Activated T-cell treated with anti-CD3 and anti-CD28 coated beads, Interleukin-2, amount 50 U/mL, for 4 hours (primary cell): Measurements from ENCODE around the gene STAT6. TPM values are rescaled to one million over a fixed set of nuclear protein-coding genes. Genes with fewer than 3 reads are reported as not detected.
"Not testable (repeated sequence)": the region's sequence is repeated elsewhere in the genome, so short reads cannot be mapped to it uniquely, and the experiment has no call there.

Experiments used
- ATAC-seq, 2 donors: fragments of 200-7000 bp; cut with Tn5 transposase; one replicate each; pipeline ENCODE4 v1.10.0; 2021
- DNase-seq: peaks from one replicate; pipeline ENCODE4 v3.0.0-alpha.2; 2020
- H3K27me3 Mint-ChIP-seq: one replicate; pipeline ENCODE4 v1.8.0; 2021; ENCODE audit warnings: low read depth, mixed read lengths
- H3K36me3 Mint-ChIP-seq: one replicate; pipeline ENCODE4 v1.8.0; 2022; ENCODE audit warnings: mixed read lengths; ENCODE audit not compliant: insufficient read depth
- H3K4me1 Mint-ChIP-seq: one replicate; pipeline ENCODE4 v1.8.0; 2021; ENCODE audit warnings: low read depth, mixed read lengths
- H3K4me3 Mint-ChIP-seq: one replicate; pipeline ENCODE4 v1.8.0; 2021; ENCODE audit warnings: mild to moderate bottlenecking, moderate library complexity, mixed read lengths
- H3K9me3 Mint-ChIP-seq: one replicate; pipeline ENCODE4 v1.8.0; 2021; ENCODE audit warnings: mixed read lengths
- total RNA-seq, 3 donors: library from RNA; stranded (reverse); gene quantifications; one replicate each; pipeline ENCODE4 v1.2.1, GENCODE V29; 2021

Gene STAT6
- total RNA-seq, 3 donors from 2014 or later: 312 to 340 (median 339) TPM

GRCh38 chr12:57124261-57124877, 13.2 kb upstream of the STAT6 start:
- ATAC-seq: peak; percentile 63 to 71
- Mint-ChIP-seq H3K4me3 (no peak overlapping the region), H3K9me3 (no peaks in the 10 kb centered on the region), H3K4me1 (peaks cover 7% of the 10 kb centered on the region), H3K36me3 (no peaks in the 10 kb centered on the region), H3K27me3 (no peaks in the 10 kb centered on the region)
- peak; percentile 75 for DNase-seq

GRCh38 chr12:57123813-57124212, 12.7 kb upstream of the STAT6 start:
- Mint-ChIP-seq H3K4me1 (peaks cover 8% of the 10 kb centered on the region), H3K36me3 (no peaks in the 10 kb centered on the region), H3K27me3 (no peaks in the 10 kb centered on the region), H3K9me3 (no peaks in the 10 kb centered on the region), H3K4me3 (no peak overlapping the region)
- DNase-seq (no peak), ATAC-seq (no peak)

- not testable (repeated sequence) for ATAC-seq, H3K4me3 Mint-ChIP-seq, DNase-seq, H3K9me3 Mint-ChIP-seq, H3K27me3 Mint-ChIP-seq, H3K4me1 Mint-ChIP-seq, H3K36me3 Mint-ChIP-seq
Measured at GRCh38 chr12:57120718-57121117, 9.6 kb upstream of the STAT6 start.

GRCh38 chr12:57119294-57120085, 8.3 kb upstream of the STAT6 start:
- no peak overlapping the region for H3K4me3 Mint-ChIP-seq
- peaks cover 4% of the 10 kb centered on the region for H3K4me1 Mint-ChIP-seq
- no peaks in the 10 kb centered on the region for H3K36me3 Mint-ChIP-seq
- no peak for DNase-seq
- H3K9me3 Mint-ChIP-seq: no peaks in the 10 kb centered on the region
- no peaks in the 10 kb centered on the region for H3K27me3 Mint-ChIP-seq
- ATAC-seq: no peak

- H3K36me3 Mint-ChIP-seq: no peaks in the 10 kb centered on the region
- H3K27me3 Mint-ChIP-seq: no peaks in the 10 kb centered on the region
- H3K9me3 Mint-ChIP-seq: no peaks in the 10 kb centered on the region
- no peak overlapping the region for H3K4me3 Mint-ChIP-seq
- H3K4me1 Mint-ChIP-seq: peaks cover 2% of the 10 kb centered on the region
- DNase-seq (no peak), ATAC-seq (peak in 1 of 2 donors; percentile 18)
Measured at GRCh38 chr12:57118711-57119271, 7.6 kb upstream of the STAT6 start.

GRCh38 chr12:57116580-57117281, 5.6 kb upstream of the STAT6 start:
- Mint-ChIP-seq H3K4me3 (no peak overlapping the region), H3K4me1 (peaks cover 15% of the 10 kb centered on the region), H3K36me3 (no peaks in the 10 kb centered on the region), H3K9me3 (no peaks in the 10 kb centered on the region), H3K27me3 (no peaks in the 10 kb centered on the region)
- no peak for DNase-seq
- no peak for ATAC-seq

- Mint-ChIP-seq H3K36me3 (peaks cover 2% of the 10 kb centered on the region), H3K27me3 (no peaks in the 10 kb centered on the region), H3K4me1 (peaks cover 34% of the 10 kb centered on the region), H3K4me3 (peak overlapping the region; percentile 92), H3K9me3 (no peaks in the 10 kb centered on the region)
- DNase-seq (no peak), ATAC-seq (peak in 1 of 2 donors; percentile 62)
Measured at GRCh38 chr12:57112492-57113294, 1.5 kb upstream of the STAT6 start.

- peaks cover 20% of the 10 kb centered on the region for H3K36me3 Mint-ChIP-seq
- DNase-seq (peak; percentile 77), ATAC-seq (peak; percentile 53 to 61)
- peak overlapping the region; percentile 92 for H3K4me3 Mint-ChIP-seq
- H3K27me3 Mint-ChIP-seq: no peaks in the 10 kb centered on the region
- H3K9me3 Mint-ChIP-seq: no peaks in the 10 kb centered on the region
- peaks cover 45% of the 10 kb centered on the region for H3K4me1 Mint-ChIP-seq
Measured at GRCh38 chr12:57110104-57111030, 795 bp downstream of the STAT6 start.

- DNase-seq: no peak
- Mint-ChIP-seq H3K4me3 (peak overlapping the region; percentile 92), H3K36me3 (peaks cover 27% of the 10 kb centered on the region), H3K4me1 (peaks cover 48% of the 10 kb centered on the region), H3K9me3 (no peaks in the 10 kb centered on the region), H3K27me3 (no peaks in the 10 kb centered on the region)
- ATAC-seq: no peak
Measured at GRCh38 chr12:57109207-57110103, 1.7 kb downstream of the STAT6 start.

- Mint-ChIP-seq H3K4me3 (peak overlapping the region; percentile 67), H3K9me3 (no peaks in the 10 kb centered on the region), H3K4me1 (peaks cover 51% of the 10 kb centered on the region), H3K36me3 (peaks cover 34% of the 10 kb centered on the region), H3K27me3 (no peaks in the 10 kb centered on the region)
- DNase-seq (no peak), ATAC-seq (no peak)
Measured at GRCh38 chr12:57107456-57108155, 3.6 kb downstream of the STAT6 start.

- Mint-ChIP-seq H3K4me3 (no peak overlapping the region), H3K4me1 (peaks cover 48% of the 10 kb centered on the region), H3K36me3 (peaks cover 43% of the 10 kb centered on the region), H3K27me3 (no peaks in the 10 kb centered on the region), H3K9me3 (no peaks in the 10 kb centered on the region)
- DNase-seq (no peak), ATAC-seq (no peak)
Measured at GRCh38 chr12:57106021-57106708, 5.0 kb downstream of the STAT6 start.
